HG03175 (cell line): ENCODE data around the gene C20orf204.

Source experiments
- ATAC-seq: cut with Tn5 transposase; IDR thresholded peaks from one replicate; pipeline ENCODE4 v1.9.1; 2021; ENCODE audit warnings: mild to moderate bottlenecking, moderate library complexity; ENCODE audit not compliant: unreplicated experiment

C20orf204 gene

DNA sequence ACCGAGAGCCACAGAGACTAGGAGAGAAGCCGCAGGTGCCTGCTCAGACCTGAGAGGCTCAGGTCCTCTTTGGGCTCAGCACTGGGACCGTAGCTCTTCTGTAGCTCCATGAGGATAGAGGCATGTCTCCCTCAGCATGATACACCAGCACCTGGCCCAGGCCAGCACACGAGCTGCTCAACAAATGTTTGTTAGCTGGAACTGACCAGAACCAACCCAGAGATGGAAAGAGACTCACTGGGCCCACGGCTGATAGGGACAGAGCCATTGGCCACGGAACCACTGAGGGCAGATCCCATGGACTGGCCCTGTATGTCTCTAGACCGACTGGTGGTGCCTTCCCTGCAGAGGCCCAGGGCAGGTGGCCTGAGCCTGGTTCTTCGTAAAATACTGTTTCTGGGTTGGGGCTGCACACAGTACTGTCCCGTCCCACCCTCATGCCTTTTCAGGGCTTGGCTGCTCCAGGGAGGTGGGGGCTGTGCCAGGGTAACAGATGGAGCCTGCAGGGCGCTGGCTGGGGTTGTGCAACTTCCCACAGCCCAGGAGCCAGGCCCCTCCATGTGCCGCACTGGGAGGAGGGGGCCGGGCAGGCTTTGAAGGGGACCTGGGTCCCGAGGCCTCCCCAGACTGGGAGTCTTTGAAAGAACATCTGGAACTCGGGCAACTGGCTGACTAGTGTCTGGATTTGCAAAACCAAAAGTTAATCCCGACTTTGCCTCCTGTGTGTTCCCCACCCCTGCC lies 5.2 kb downstream of the C20orf204 start:
- ATAC-seq = no peak

DNA sequence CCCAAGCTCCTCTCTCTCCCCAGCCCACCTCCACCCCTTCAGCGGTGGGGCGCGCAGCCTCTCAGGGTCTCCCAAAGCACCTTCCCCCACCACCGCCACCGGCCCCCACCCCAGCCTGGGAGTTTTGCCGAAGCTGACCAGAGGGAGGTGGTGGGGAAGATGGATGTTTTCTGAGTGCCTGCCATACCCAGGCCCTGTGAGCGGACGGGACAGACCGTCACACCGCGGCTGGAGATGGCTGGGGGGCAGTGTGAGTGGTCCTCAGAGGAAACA lies 5.7 kb downstream of the C20orf204 start:
- ATAC-seq = no peak

DNA sequence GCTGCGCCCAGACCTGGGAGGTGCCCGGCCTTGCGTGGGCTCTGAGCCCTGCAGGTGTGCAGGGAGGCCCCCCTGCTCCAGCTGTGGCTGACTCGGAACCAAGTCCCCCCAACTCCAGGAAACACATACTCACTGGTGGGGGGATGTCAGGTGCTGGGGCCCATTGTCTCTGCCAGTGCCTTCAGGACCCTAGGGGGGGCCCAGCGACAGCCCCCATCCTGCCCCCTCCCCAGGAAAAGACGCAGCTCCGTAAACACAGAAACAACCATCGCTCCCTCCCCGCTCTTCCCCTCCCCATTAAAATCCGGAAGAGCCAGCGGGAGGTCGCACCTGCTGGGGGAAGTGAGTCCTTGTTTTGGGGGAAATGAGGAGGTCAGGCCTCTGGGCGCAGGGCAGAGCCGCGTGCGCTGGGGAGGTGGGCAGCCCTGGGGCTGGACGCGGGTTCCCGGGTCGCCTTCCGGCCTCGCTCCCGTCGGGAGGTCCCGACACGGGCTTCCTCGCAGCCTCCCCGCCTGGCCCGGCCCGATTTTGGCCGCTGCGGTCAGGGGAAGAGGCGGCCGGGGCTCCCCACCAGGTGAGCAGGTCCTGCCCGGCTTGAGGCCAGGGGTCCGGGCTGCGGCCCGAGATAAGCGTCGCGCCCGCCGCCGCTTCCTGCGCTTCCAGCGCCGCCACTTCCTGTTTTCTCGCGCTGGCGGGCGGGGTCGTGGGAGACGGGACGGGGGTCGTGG lies 6.2 kb downstream of the C20orf204 start:
- no peak for ATAC-seq

DNA sequence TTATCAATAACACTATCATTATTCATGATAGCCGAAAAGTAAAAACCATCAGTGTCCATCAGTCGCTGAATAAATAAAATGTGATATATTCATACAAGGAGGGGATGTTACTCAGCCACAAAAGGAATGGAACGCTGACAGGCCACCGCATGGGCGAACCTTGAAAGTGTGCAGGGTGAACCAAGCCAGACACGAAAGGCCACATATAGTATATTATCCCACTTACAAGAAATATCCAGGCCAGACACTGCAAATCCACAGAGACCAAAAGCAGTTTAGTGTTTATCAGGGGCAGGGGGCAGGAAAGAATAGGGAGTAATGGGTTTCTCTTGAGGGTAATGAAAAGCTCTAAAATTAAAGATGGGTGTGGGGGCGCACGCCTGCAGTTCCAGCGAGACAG lies 7.8 kb downstream of the C20orf204 start:
- ATAC-seq = no peak

DNA sequence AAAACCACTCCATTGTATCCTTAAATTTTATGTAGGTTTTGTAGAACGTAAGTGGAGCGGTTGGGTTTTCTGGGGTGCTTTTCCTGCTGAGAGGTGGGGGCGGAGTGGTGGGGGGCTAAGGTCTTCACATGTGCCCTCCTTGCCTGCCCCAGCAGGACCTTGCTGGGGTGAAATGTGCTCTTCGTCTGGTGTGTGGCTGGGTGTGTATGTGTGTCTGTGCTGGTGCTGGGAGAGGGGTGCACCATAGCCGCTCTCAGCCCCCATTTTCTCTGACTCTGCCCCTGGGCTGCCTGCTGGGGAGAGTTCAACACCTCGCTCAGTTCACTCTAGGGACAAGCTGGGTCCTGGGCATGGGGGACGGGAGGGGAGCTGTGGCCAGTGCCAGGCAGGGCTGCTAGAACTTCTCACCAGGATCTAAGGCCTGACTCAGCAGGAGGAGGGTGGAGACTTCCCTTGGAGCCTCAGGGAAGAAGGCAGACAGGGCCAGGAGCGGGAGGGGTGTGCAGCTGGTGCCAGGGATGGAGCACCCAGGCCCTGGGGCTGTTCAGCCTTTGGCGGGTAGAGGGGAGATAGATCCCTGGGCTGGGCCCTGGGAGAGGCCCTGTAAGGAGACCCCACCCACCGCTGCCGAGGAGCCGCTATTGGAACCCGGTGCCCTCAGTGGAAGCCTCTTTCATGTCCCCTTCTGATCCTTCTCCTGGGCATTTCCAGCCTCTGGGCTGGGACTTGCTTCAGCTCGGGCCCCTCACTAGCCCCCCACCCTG lies 8.7 kb downstream of the C20orf204 start:
- no peak for ATAC-seq

DNA sequence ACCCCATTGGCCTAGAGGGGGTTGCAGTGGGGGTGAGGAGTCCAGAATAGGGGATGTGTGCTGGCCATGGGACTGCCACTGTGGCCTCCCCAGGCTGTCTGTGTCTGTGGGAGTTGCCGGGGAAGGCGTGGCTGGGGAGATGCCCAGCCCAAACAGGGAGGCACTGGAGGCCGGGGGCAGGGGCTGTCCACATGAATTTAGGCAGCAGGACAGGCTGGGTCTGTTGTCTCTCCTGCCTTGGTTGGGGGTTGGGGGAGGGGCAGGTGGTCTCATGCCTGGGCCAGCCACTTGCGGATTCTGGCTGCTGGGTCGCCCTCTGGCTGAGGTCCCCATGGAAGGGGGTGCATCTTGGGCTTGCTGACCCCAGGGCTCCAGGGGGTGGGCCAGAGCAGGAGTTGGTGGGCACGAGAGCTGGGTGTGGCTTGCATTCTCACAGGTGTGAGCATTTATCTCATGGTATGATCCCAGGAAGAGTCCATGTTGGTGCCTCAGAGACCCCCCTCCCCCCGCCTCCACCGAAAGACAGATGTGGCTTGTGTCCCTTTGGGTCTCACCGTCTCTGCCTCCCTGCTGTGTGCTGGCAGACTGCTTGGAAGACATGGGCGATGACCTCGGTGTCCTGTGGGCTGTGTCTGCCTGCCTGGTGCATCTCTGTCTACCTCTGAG lies 9.5 kb downstream of the C20orf204 start:
- ATAC-seq = no peak

DNA sequence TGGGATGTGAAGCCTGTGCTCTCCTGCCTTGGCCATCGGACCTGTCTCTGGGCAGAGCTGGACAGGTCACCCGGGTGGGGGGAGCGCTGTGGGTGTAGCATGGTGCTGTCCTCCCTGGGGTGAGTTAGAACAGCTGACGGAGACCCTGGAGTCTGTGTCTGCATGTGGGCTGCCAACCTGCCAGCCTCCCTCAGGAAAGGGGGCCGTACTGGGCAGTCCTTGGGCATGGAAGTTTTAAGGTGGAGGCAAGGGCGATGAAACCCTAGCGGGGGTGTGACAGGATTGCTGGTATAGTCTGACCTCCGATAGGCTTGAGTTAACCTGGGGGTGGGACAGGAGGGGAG lies 11.0 kb downstream of the C20orf204 start:
- ATAC-seq = no peak

DNA sequence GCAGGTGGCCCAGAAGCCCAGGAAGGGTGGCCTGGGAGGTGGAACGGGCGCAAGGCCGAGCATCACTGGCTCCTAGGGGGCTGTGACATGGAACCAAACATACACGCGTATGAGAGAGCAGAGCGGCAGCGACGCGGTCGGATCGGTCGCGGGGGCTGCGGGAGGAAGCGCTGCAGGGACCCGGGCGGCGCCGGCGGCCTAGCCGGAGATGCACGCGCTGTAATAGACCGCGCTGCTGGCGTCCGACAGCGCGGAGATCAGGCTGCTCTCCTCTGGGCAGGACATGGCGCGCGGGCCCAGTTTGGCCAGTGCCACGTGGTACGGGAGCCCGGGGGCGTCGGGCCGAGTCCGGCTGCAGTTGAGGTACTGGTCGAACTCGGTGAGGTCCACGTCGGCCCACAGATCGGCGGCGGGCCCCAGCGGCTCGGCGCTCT lies 12.0 kb downstream of the C20orf204 start:
- ATAC-seq = no peak

DNA sequence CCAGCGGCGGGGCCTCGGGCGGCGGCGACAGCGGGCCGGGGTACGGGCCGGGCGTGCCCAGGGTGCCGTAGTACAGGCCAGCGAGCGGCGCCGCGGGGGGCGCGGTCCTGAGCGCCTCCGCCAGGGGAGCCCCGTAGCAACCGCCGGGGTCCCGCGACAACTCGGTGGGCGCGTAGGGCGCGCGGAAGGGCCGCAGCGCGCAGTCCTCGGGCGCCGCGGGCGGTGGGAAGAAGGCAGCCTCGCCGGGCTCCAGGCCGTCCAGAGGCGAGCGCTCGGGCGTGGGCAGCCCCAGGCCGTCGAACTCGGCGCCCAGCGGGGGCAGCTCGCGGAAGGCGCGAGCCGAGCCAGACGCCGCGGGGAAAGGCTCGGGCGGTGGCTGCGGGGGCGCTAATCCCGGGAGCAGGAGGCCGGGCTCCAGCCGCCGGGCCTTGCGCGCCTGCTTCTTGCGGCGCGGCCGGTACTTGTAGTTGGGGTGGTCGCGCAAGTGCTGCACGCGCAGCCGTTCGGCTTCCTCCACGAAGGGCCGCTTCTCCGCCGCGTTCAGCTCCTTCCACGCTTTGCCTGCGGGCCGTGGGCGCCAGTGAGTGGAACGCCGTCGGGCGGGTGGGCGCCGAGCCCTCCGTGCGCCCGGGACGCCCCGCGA lies 12.5 kb downstream of the C20orf204 start:
- no peak for ATAC-seq

DNA sequence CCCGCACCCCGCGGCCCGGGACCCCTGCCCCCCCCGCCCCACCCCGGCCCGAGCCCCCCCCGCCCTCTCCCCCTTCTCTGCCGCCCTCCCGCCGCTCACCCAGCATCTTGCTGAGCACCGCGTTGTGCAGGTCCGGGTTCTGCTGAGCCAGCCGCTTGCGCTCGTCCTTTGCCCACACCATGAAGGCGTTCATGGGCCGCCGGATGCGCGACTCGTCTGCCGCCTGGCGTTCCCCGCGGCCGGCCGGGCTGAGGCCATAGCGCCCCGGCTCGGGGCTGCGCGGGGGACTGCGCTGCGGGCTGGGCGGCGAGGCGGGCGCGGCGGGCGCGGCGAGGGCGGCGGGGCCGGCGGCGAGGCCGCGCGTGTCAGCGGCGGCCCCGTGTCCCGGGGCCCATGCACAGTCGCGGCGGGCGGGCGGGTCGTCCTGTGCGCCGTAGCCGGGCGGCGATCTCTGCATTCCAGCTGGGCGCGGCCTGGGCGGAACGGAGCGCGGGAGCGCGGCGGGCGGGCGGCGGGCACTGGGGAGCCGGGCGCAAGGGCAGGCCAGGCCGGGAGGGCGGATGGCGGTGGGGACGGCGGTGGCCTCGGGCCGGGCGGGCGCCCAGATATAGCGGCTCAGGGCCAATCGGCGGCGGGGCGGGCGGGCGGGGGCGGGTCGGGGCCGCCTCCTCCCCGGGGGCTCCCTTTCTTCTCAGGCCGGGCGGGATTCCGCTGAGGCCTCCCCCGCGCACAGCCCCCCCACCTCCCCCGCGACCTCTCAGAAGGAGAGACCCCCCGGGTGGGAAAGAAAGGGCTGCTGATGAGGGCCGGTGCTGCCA lies 13.3 kb downstream of the C20orf204 start, which contains the start of gene SOX18:
TSS of gene SOX18 (minus strand) at position 580 of the 818 bp plus-strand sequence. CDS start at position 457, 123 bp downstream.
- no peak for ATAC-seq

DNA sequence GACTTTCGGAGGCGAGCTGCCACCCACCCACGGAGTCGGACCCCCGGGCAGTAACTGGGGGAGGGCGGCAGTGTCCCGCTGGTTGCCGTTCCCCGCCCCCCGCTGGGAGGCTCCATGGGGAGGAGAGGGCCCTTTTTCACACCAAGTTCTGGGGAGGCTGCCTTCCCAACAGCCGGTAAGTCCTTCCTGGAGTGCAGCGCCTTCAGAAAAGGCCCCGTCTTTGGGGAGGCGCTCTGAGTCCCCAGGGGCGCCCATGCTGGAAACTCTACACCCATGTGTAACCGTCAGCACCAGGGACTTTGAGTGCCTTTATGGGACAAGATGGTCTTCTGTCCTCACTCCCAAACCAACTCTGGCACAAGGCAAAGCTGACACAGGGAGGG lies 13.9 kb downstream of the C20orf204 start:
- ATAC-seq = no peak

DNA sequence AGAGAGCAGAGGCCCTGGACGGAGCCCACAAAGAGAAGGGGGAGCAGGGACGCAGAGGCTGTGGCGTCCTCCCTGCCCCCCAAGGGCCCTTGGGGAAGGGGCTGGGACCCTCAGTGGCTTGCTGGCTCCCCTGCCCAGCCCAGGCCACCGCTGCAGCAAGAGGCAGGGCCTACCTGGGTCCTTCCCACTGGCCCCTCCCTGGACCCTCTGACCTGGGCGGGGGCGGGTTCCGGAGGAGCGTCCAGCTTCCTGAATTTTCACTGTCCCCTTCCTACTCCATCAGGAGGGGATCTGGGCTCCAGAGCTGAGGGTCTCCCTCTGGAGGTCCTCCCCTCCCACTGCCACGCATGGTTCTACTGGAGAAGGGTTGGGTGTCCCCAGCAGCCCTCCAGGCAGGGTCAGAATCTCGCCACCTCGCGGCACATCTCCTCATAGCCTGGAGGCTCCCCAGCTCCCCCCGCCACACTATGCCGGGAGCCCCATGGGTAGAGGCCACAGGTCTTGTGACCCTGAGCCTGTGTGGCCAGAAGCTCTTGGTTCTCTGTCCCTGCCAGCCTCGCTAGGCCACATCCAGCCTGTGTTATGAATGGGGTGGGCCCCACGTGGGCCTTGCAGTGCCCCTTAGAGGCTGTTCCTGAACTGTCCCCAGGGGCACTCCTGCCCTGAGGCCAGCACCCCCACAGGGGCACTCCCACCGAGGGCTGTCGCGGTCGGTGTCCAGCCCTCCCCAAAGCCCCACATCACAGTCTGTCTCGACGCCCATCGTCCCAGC lies 14.5 kb downstream of the C20orf204 start:
- ATAC-seq = no peak

DNA sequence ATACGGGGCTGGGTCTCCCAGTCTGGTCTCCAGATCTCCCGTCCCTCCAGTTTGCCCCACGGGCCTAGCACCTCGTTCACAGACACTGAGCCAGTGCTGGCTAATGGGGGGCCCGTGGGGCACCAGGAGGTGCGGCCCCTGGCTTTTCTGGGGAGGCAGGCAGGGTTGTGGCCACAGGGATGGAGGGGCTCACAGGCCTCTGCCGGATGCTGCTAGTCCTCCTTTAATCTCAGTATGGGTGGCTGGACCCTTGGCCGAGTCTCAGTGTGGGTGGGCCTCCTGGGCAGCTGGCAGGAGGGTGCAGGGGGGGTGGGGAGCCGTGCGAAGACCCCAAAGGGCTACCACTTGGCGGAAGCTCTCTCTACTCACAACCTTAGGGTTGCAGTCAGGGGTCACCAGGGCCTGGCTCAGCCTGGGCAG lies 15.1 kb downstream of the C20orf204 start:
- no peak for ATAC-seq

DNA sequence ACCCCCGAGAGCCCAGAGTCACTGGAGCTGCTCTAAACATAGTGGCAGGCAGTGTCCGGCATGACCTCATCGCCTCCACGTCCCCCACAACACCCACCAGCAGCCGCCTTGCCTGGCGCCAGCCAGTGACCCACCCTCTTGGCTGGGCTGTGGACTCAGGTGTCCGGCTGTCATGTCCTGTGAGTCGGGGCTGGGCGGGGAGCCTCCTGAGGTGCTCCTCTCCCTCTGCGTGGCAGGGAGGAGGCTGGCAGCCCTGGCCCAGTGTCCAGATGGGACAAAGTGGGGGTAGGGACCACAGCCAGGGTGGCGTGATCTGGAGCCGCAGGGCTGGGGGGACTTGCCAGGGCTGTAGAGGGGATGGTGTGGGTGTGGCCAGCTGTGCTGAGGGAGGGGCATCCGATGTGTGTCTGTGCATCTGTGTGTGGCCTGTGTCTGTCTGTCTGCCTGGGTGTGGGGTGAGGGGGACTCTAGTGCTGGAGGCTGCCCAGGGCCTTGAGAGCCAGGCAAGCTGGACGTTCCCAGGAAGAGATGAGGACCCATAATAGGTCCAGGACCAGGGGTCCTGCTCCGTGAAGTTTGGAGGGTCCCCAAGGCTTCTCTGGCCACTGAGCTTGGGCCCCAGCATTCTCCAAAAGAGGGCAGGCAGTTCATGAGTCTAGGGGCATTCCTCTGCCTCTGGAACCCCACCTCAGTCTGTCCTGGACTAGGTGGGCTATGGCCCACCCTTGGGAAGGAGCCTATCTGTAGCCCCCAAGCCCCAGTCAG lies 15.8 kb downstream of the C20orf204 start:
- ATAC-seq = no peak

DNA sequence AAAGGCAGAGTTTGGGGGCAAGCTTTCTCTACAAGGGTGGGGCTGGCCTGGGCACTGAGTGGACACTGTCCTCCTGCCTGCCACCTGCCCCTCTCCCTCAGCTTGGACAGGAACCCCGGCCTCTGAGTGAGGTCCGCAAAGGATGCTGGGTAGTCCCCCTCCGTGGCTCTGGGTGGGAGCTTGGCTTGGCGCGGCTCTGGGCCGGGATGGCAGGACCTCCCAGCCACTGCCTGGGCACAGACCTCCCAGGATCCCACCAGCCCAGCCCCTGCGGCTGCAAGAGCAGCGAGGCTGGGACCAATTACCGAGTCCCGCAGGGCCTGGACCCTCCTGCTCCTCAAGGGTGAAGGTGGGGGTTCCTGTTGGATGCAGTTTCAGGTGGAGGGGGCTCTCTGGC lies 16.3 kb downstream of the C20orf204 start:
- no peak for ATAC-seq

DNA sequence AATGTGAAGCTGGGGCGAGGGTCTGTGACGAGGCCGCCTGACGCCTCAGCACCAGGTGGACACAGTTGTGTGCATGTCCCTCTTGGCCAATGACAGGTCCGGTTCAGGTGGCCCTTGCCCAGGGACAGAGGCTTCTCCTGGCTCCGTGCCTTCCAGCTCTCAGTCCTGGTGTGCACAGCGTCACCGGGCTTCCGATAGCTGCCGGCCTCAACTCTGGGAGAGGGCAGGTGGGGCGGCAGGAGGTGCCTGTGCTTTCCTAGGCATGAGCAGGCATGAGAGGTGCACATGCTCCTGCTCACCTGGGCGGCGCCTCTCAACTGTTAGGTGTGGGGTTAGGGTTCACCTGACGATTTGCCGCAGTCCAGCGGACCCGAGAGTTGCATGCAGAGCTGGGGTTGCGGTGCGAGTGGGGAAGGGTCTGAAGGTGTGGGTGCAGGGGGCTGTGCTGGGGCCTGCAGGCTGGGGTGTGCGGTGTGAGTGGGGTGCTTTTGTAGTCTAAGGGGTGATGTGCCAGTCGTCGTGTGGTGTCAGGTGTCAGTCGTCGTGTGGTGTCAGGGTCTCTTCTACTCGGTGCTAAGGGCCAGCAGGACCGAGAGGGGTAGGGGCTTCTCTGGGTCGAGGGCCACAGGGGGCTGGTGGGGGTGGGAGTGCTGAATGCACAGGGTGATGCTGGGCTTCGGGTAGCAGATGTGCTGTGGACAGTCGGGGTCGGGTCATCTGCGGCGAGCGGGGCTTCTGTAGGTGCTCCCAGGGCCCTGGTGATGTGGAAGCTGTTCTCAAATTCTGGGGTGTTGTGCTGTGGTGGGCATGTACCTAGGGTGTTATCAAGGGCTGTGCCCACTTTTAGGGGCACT lies 17.2 kb downstream of the C20orf204 start:
- ATAC-seq = no peak

DNA sequence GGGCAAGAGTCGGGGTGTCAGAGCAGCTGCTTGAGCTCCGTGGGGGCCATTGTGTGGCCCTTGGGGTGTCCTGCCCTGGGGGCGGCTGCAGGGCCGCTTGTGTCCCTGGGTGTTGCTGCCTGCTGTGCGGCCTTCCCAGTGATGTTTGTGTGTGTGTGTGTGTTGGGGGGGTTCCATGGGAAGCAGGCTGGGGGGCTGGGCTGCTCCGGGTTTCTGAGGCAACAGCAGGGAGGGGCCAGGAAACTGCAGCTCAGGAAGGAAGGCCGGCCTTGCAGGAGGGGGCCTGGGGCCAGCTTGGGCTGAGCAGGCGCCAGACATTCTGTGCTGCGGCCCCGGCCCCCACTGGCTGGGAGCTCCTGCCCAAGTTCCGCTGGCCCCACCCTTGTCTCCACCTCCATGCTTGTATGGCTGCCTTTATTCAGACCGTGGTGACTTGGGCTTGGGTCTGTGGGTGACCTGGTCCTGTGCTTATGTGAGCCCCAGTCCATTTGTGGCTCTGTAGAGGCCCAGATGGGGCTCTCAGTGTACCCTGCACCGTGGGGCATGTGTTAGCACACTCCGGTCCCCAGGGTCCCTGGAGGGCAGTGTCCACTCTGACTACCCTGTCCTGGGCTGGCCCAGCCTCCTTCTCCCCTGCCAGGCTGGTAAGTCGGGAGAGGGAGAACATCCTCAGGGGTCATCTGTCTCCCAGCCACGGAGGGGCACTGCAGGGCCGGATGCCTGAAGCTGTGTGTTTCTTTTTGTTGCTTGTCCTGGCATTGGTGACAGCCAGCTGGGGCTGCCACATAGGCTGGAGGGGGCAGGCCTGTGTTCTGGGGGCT lies 18.1 kb downstream of the C20orf204 start:
- no peak for ATAC-seq
